Heart left ventricle (tissue), 13 donors: ENCODE data around the gene OR6C65.

Source experiments
- POLR2A ChIP-seq, 2 donors: fragments of 450-650 bp; IDR thresholded peaks; one replicate each; pipeline ENCODE4 v1.6.1; 2017; ENCODE audit warnings: antibody characterized with exemption in 2 of 2, mild to moderate bottlenecking in 2 of 2, moderate library complexity in 2 of 2
- TF ChIP-seq, protein P1 (sequence below), 12 donors: fragments of 200-600 bp; sonication (generic) in 4 of 12; IDR thresholded peaks; one replicate each; pipeline versions ENCODE4 v1.5.0 to v1.8.0; 2018 to 2022; ENCODE audit warnings: antibody characterized with exemption in 12 of 12, mild to moderate bottlenecking in 5 of 12
- donor health status: ischemic (EF 13 %, LVEDD 7.1; RV severe dilation, severe dysfunction).
- donor health status: DM: no; HTN: yes; CAD: no.
- donor health status: DM: no; HTN: no; CAD: no.
- donor health status: ischemic (EF 25% LVEDD 6.9; RV normal size, moderate dysfunction).
- donor health status: ischemic (EF 25% LVEDD 5.7; RV mildly dilated, moderate dysfunction).
- donor health status: ischemic (EF 35%, LVEDD 5.7; RV mildly dilated, moderate dysfunction).
- donor health status: nonischemic (EF 11% LVEDD 7.7; RV severe dilation, severe dysfunction).
- donor health status: DM: yes; HTN: yes; CAD: no.
- donor health status: PGD.
- donor health status: ischemic (EF 29% LVEDD 5.4; RV normal size, mild dysfunction).
- donor health status: nonischemic (EF 23%, LVEDD 6.1; RV moderate dilation, normal function).

DNA sequence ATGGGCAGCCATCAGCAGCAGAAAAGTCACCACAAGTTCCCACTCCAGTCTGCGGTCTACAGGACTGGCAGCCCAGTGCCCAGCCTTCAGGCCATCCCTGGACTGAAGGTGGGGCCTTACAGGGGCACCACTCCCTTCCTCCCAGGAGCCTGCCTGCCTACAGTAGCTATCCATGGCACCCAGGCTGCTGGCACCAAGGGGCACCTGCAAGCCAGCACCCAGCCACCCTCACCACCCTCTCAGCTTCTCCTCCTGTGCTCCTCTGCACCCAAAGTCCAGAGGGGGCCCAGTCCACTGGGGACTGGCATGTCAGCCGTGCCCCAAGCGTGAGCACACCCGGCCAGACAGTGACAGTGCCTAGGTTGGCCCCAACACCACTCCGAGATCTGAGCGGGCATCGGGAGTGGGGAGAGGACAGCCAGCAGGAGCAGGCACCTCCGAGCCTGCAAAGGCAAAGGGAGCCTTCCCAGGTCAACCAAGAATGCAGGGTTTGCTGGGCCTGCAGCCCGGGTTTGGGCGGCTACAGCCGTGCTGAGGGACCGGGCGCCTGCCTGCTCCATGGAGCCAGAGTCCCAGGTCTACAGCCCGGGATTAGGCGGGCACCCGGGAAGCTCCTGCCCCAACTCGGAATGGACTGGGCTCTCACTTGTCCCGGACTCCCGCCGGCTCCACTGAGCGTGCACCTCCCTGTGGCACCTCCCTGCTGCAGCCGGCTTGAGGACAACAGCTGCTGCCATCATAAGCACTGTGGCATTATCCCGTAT lies 8.1 kb upstream of the OR6C65 start:
- TF ChIP-seq, protein P1, sequence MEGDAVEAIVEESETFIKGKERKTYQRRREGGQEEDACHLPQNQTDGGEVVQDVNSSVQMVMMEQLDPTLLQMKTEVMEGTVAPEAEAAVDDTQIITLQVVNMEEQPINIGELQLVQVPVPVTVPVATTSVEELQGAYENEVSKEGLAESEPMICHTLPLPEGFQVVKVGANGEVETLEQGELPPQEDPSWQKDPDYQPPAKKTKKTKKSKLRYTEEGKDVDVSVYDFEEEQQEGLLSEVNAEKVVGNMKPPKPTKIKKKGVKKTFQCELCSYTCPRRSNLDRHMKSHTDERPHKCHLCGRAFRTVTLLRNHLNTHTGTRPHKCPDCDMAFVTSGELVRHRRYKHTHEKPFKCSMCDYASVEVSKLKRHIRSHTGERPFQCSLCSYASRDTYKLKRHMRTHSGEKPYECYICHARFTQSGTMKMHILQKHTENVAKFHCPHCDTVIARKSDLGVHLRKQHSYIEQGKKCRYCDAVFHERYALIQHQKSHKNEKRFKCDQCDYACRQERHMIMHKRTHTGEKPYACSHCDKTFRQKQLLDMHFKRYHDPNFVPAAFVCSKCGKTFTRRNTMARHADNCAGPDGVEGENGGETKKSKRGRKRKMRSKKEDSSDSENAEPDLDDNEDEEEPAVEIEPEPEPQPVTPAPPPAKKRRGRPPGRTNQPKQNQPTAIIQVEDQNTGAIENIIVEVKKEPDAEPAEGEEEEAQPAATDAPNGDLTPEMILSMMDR (IDR thresholded peaks at IDR 0.05): no peak
- TF ChIP-seq POLR2A (IDR thresholded peaks at IDR 0.05): no peak
